ENCODE measurements around the gene CACNA1C. TPM values are rescaled to one million over a fixed set of nuclear protein-coding genes. Genes with fewer than 3 reads are reported as not detected.

The CACNA1C gene
- total RNA-seq, 5 donors from 2014 or later (not counting 1 experiment from before 2014, with no cell fraction given) = 0.10 to 0.26 (median 0.16) TPM

DNA sequence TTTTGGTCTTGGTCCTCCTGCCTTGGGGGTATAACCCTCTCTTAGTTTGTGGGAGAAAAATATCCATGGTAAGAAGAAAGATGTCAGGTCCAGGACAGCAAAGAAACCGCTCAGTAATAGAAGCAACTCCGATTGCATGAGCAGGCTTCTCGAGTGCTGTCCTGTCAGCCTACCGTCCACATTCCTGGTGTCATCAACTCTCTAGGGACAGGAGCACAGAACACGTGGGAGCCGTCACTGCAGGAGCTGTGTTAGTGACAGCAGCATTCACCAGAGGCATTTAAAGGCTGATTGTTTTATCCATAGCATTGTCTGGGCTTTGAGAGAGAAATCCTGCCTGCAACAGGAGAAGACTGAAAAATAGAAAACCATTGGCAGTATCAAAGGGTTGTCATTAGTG lies 244.2 kb downstream of the CACNA1C start:
- POLR2A ChIA-PET = no interaction called here

DNA sequence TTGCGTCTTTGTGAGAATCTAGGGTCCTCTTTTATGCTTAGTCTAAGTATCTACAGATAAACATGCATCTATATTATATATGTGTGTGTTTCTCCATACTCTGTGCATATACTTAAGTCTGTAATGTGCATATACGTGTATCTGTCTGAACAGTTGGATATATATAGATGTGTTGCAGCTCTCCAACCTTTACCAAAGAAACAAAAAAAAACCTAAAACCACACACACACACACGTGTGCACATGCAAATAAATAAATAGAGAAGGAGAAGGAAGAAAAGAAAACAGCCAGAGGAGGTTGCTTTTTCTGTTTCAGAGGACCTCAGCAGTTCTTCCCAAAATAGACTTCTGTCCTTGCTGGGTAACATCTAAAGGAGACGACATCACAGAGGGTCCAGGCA lies 244.9 kb downstream of the CACNA1C start:
- no peaks in the 10 kb centered on the region for H3K36me3 Mint-ChIP-seq
- H3K4me3 Mint-ChIP-seq = no peak overlapping the region
- no peak for ATAC-seq (replicated peaks in 1 of 4)
- Histone ChIP-seq H3K36me3 (ENCODE audit: control insufficient read depth in 2 of 2, extremely low read depth in 1 of 2, insufficient read depth in 1 of 2, low read length in 1 of 2) (no peaks in the 10 kb centered on the region), H3K4me3 (ENCODE audit: control insufficient read depth in 1 of 2, extremely low read depth in 1 of 2, low read length in 1 of 2) (no peak overlapping the region), H3K4me1 (ENCODE audit: control insufficient read depth in 1 of 2, extremely low read depth in 1 of 2, insufficient read depth in 2 of 2, low read length in 2 of 2) (peaks cover 9 to 13% of the 10 kb centered on the region in 2 experiments), H3K27ac (ENCODE audit: low read length) (no peak overlapping the region), H3K27me3 (replicated peaks in 1 of 2; ENCODE audit: control insufficient read depth in 2 of 2, extremely low read depth in 1 of 2, insufficient read depth in 2 of 2, low read length in 1 of 2) (peaks cover 0 to 25% of the 10 kb centered on the region in 2 experiments), H3K9me3 (no peaks in the 10 kb centered on the region)
- peaks cover 0 to 10% of the 10 kb centered on the region in 2 donors for H3K27me3 Mint-ChIP-seq
- POLR2A ChIA-PET = no interaction called here
- peaks cover 8 to 20% (median 18%) of the 10 kb centered on the region in 3 donors for H3K4me1 Mint-ChIP-seq
- H3K9me3 Mint-ChIP-seq = no peaks in the 10 kb centered on the region
- CTCF ChIA-PET = no interaction called here
- 63% methylated on average over 1 of the region's 4 CpGs for WGBS (ENCODE audit: insufficient coverage)
- no peak overlapping the region for H3K27ac Mint-ChIP-seq
- DNase-seq = no peak

More for the DNA sequence above, 244.2 kb downstream of the CACNA1C start:
- Mint-ChIP-seq H3K4me3 (no peak overlapping the region), H3K4me1 (peaks cover 8 to 20% (median 18%) of the 10 kb centered on the region in 3 donors), H3K27me3 (peaks cover 0 to 10% of the 10 kb centered on the region in 2 donors), H3K27ac (no peak overlapping the region), H3K9me3 (no peaks in the 10 kb centered on the region), H3K36me3 (no peaks in the 10 kb centered on the region)
- H3K4me1 ChIP-seq (ENCODE audit: control insufficient read depth in 1 of 2, extremely low read depth in 1 of 2, insufficient read depth in 2 of 2, low read length in 2 of 2) = peaks cover 9 to 13% of the 10 kb centered on the region in 2 experiments
- no peaks in the 10 kb centered on the region for H3K9me3 ChIP-seq
- H3K36me3 ChIP-seq (ENCODE audit: control insufficient read depth in 2 of 2, extremely low read depth in 1 of 2, insufficient read depth in 1 of 2, low read length in 1 of 2) = no peaks in the 10 kb centered on the region
- H3K27me3 ChIP-seq (replicated peaks in 1 of 2; ENCODE audit: control insufficient read depth in 2 of 2, extremely low read depth in 1 of 2, insufficient read depth in 2 of 2, low read length in 1 of 2) = peaks cover 0 to 25% of the 10 kb centered on the region in 2 experiments
- no peak overlapping the region for H3K27ac ChIP-seq (ENCODE audit: low read length)
- H3K4me3 ChIP-seq (ENCODE audit: control insufficient read depth in 1 of 2, extremely low read depth in 1 of 2, low read length in 1 of 2) = no peak overlapping the region
- DNase-seq (no peak), ATAC-seq (replicated peaks in 1 of 4) (no peak)
- 73% methylated on average over 5 of the region's 6 CpGs for WGBS (ENCODE audit: insufficient coverage)
- CTCF ChIA-PET = no interaction called here

DNA sequence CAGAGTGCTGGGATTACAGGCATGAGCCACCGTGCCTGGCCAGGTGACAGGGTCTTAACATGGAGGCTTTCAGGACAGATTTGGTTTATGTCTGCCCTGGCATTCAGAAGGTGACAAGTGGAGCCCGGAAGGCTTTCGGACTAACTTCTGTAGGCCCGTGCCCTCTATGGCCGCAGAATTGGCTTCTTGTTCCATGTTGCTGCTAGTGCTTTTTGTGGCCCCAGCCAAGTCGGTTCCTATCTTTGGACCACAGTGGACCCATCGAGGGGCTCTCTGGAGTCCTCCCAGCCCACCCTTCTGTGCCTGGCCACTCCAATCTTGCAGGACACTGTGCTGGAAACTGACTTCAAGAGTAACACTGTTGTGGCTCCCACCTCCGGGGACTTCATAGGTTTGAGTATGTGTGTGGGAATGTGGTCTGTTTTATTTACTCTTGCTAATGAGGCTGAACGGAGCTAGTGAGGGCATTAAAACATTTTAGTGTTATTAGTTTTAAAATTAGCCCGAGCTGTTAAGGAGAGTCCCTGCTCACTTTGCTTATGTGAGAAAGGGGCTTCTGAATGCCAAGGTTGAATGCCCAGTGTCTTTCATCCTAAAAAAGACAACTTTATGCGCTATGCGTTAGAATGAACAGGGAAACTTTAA lies 245.9 kb downstream of the CACNA1C start:
- no peaks in the 10 kb centered on the region for H3K36me3 ChIP-seq (ENCODE audit: control insufficient read depth in 2 of 2, extremely low read depth in 1 of 2, insufficient read depth in 1 of 2, low read length in 1 of 2)
- no peaks in the 10 kb centered on the region for H3K9me3 Mint-ChIP-seq
- H3K9me3 ChIP-seq = no peaks in the 10 kb centered on the region
- H3K27ac ChIP-seq (ENCODE audit: low read length) = no peak overlapping the region
- 82% methylated on average over 9 of the region's 12 CpGs for WGBS (ENCODE audit: insufficient coverage)
- peaks cover 0 to 25% of the 10 kb centered on the region in 2 experiments for H3K27me3 ChIP-seq (replicated peaks in 1 of 2; ENCODE audit: control insufficient read depth in 2 of 2, extremely low read depth in 1 of 2, insufficient read depth in 2 of 2, low read length in 1 of 2)
- H3K4me3 Mint-ChIP-seq = no peak overlapping the region
- peaks cover 9 to 13% of the 10 kb centered on the region in 2 experiments for H3K4me1 ChIP-seq (ENCODE audit: control insufficient read depth in 1 of 2, extremely low read depth in 1 of 2, insufficient read depth in 2 of 2, low read length in 2 of 2)
- DNase-seq (no peak), ATAC-seq (replicated peaks in 1 of 4) (no peak)
- POLR2A ChIA-PET = interaction anchor here in 1 of 2 donors (0.5 kb wide), 1 partner anchor 25 kb away, joined by 7 read pairs; no protein-coding TSS in a partner anchor
- CTCF ChIA-PET = no interaction called here
- H3K27ac Mint-ChIP-seq = no peak overlapping the region
- H3K4me3 ChIP-seq (ENCODE audit: control insufficient read depth in 1 of 2, extremely low read depth in 1 of 2, low read length in 1 of 2) = no peak overlapping the region
- no peaks in the 10 kb centered on the region for H3K36me3 Mint-ChIP-seq
- H3K27me3 Mint-ChIP-seq = peaks cover 0 to 10% of the 10 kb centered on the region in 2 donors
- peaks cover 8 to 20% (median 18%) of the 10 kb centered on the region in 3 donors for H3K4me1 Mint-ChIP-seq

DNA sequence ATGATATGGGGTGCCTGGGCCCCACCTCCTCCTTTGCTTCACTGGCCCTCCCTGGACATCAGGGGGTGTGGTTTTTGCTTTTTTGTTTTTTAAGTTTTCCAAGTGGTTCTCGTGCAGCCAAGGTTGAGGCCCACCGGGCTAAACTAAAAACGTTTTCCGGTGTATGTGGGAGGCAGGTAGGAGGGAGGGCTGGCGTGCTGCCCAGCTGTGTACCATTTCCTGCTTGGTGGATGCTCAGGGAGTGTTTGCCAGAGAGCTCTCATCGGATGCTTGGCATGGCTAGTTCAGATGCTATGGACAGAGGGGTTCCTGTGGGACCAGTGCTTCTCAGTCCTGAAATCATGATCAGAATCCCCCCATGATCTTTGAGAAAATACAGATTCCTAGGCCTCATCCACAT lies 246.4 kb downstream of the CACNA1C start:
- Histone ChIP-seq H3K9me3 (no peaks in the 10 kb centered on the region), H3K4me3 (ENCODE audit: control insufficient read depth in 1 of 2, extremely low read depth in 1 of 2, low read length in 1 of 2) (peak overlapping the region in 1 of 2 donors; percentile 1), H3K36me3 (ENCODE audit: control insufficient read depth in 2 of 2, extremely low read depth in 1 of 2, insufficient read depth in 1 of 2, low read length in 1 of 2) (no peaks in the 10 kb centered on the region), H3K27ac (ENCODE audit: low read length) (no peak overlapping the region), H3K27me3 (replicated peaks in 1 of 2; ENCODE audit: control insufficient read depth in 2 of 2, extremely low read depth in 1 of 2, insufficient read depth in 2 of 2, low read length in 1 of 2) (peaks cover 0 to 25% of the 10 kb centered on the region in 2 experiments), H3K4me1 (ENCODE audit: control insufficient read depth in 1 of 2, extremely low read depth in 1 of 2, insufficient read depth in 2 of 2, low read length in 2 of 2) (peaks cover 9 to 11% of the 10 kb centered on the region in 2 experiments)
- H3K4me3 Mint-ChIP-seq = no peak overlapping the region
- H3K27me3 Mint-ChIP-seq = peaks cover 0 to 10% of the 10 kb centered on the region in 2 donors
- POLR2A ChIA-PET = interaction anchor here in 1 of 2 donors (0.5 kb wide), 1 partner anchor 24 kb away, joined by 7 read pairs; no protein-coding TSS in a partner anchor
- DNase-seq (peak in 7 of 35 experiments; percentile 6 to 24 (median 11)), ATAC-seq (replicated peaks in 1 of 4) (peak in 1 of 4 experiments; percentile 29)
- CTCF ChIA-PET = no interaction called here
- H3K36me3 Mint-ChIP-seq = no peaks in the 10 kb centered on the region
- no peak overlapping the region for H3K27ac Mint-ChIP-seq
- peaks cover 8 to 17% (median 15%) of the 10 kb centered on the region in 3 donors for H3K4me1 Mint-ChIP-seq
- no peaks in the 10 kb centered on the region for H3K9me3 Mint-ChIP-seq
- 0% methylated on average over 5 of the region's 6 CpGs for WGBS (ENCODE audit: insufficient coverage)

DNA sequence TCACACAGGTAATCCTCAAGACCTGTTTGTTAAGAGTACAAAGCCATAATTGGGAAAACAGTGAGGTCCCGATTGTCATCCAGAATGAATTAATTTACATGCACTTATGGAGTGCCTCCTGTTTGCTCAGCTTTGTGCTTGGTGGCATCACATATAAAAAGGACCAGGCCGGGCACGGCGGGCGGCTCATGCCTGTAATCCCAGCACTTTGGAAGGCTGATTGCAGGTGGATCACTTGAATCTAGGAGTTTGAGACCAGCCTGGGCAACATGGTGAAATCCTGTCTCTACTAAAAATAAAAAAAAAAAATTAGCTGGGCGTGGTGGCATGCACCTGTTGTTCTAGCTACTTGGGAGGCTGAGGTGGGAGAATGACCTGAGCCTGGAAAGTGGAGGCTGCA lies 247.4 kb downstream of the CACNA1C start:
- POLR2A ChIA-PET = no interaction called here
- H3K4me3 Mint-ChIP-seq = no peak overlapping the region

DNA sequence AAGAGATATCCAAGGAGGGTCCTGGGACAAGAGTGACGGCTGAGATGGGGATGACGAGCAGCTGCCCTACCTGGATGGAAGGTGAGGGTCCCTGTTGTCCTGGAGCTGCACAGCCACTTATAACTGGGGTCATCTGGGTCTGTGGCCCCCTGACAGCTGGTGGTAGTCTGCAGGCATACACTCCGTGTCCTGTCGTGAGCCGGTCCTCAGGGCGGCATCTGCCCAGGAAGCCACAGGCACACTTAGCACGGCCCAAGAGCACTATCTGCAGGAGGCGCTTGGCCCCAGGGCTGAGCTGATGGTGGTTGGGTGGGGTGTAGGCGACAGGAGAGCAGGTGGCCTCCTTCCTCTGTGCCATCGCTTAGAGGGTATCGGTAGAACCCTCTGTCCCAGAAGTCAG lies 248.1 kb downstream of the CACNA1C start:
- Histone ChIP-seq H3K4me3 (ENCODE audit: control insufficient read depth in 1 of 2, extremely low read depth in 1 of 2, low read length in 1 of 2) (no peak overlapping the region), H3K27me3 (replicated peaks in 1 of 2; ENCODE audit: control insufficient read depth in 2 of 2, extremely low read depth in 1 of 2, insufficient read depth in 2 of 2, low read length in 1 of 2) (peaks cover 0 to 25% of the 10 kb centered on the region in 2 experiments), H3K4me1 (ENCODE audit: control insufficient read depth in 1 of 2, extremely low read depth in 1 of 2, insufficient read depth in 2 of 2, low read length in 2 of 2) (peaks cover 2 to 3% of the 10 kb centered on the region in 2 experiments), H3K36me3 (ENCODE audit: control insufficient read depth in 2 of 2, extremely low read depth in 1 of 2, insufficient read depth in 1 of 2, low read length in 1 of 2) (no peaks in the 10 kb centered on the region), H3K9me3 (no peaks in the 10 kb centered on the region), H3K27ac (ENCODE audit: low read length) (no peak overlapping the region)
- ChIA-PET CTCF (no interaction called here), POLR2A (no interaction called here)
- 81% methylated on average over 6 of the region's 11 CpGs for WGBS (ENCODE audit: insufficient coverage)
- H3K36me3 Mint-ChIP-seq = no peaks in the 10 kb centered on the region
- peaks cover 0 to 9% (median 8%) of the 10 kb centered on the region in 3 donors for H3K4me1 Mint-ChIP-seq
- H3K9me3 Mint-ChIP-seq = no peaks in the 10 kb centered on the region
- no peak overlapping the region for H3K27ac Mint-ChIP-seq
- ATAC-seq (replicated peaks in 1 of 4) = no peak
- DNase-seq = no peak
- no peak overlapping the region for H3K4me3 Mint-ChIP-seq
- H3K27me3 Mint-ChIP-seq = peaks cover 0 to 4% of the 10 kb centered on the region in 2 donors

More for the DNA sequence above, 247.4 kb downstream of the CACNA1C start:
- Mint-ChIP-seq H3K9me3 (no peaks in the 10 kb centered on the region), H3K36me3 (no peaks in the 10 kb centered on the region), H3K27me3 (peaks cover 0 to 4% of the 10 kb centered on the region in 2 donors), H3K4me1 (peaks cover 3 to 10% (median 10%) of the 10 kb centered on the region in 3 donors), H3K27ac (no peak overlapping the region)
- H3K9me3 ChIP-seq = no peaks in the 10 kb centered on the region
- CTCF ChIA-PET = interaction anchor here in 1 of 2 donors (0.6 kb wide), 1 partner anchor 20 kb away, joined by 3 read pairs; no protein-coding TSS in a partner anchor
- peaks cover 3 to 7% of the 10 kb centered on the region in 2 experiments for H3K4me1 ChIP-seq (ENCODE audit: control insufficient read depth in 1 of 2, extremely low read depth in 1 of 2, insufficient read depth in 2 of 2, low read length in 2 of 2)
- ATAC-seq (replicated peaks in 1 of 4) = no peak
- no peak overlapping the region for H3K4me3 ChIP-seq (ENCODE audit: control insufficient read depth in 1 of 2, extremely low read depth in 1 of 2, low read length in 1 of 2)
- no CpG with 5 or more reads among the region's 6 CpGs for WGBS (ENCODE audit: insufficient coverage)
- H3K27ac ChIP-seq (ENCODE audit: low read length) = no peak overlapping the region
- DNase-seq = no peak
- H3K36me3 ChIP-seq (ENCODE audit: control insufficient read depth in 2 of 2, extremely low read depth in 1 of 2, insufficient read depth in 1 of 2, low read length in 1 of 2) = no peaks in the 10 kb centered on the region
- H3K27me3 ChIP-seq (replicated peaks in 1 of 2; ENCODE audit: control insufficient read depth in 2 of 2, extremely low read depth in 1 of 2, insufficient read depth in 2 of 2, low read length in 1 of 2) = peaks cover 0 to 25% of the 10 kb centered on the region in 2 experiments

Measured in T-cell (primary cell).